GM19452 (cell line): ENCODE results near the gene ITGAV.

Source experiments
- ATAC-seq: cut with Tn5 transposase; IDR thresholded peaks from one replicate; pipeline ENCODE4 v1.9.1; 2021; ENCODE audit not compliant: unreplicated experiment

ITGAV gene

DNA sequence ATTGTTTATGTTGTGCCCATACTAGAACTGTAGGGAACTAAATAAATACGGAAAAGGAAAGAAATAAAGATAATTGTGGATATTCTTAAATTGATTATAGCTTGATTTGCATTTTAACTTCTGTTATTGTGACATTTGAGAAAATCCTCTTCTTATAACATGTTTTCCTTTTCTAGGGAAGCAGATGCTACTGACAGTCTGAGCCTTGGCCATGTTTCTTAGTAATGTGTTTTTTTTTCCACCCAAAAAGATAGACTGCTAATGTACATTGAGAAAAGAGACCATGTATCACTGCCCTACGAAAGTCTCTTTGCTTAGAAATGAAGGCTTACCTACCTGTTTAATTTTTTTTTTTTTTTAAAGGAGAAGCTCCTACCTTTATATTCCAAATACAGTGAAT, 22.2 kb downstream of the ITGAV start:
- no peak for ATAC-seq

DNA sequence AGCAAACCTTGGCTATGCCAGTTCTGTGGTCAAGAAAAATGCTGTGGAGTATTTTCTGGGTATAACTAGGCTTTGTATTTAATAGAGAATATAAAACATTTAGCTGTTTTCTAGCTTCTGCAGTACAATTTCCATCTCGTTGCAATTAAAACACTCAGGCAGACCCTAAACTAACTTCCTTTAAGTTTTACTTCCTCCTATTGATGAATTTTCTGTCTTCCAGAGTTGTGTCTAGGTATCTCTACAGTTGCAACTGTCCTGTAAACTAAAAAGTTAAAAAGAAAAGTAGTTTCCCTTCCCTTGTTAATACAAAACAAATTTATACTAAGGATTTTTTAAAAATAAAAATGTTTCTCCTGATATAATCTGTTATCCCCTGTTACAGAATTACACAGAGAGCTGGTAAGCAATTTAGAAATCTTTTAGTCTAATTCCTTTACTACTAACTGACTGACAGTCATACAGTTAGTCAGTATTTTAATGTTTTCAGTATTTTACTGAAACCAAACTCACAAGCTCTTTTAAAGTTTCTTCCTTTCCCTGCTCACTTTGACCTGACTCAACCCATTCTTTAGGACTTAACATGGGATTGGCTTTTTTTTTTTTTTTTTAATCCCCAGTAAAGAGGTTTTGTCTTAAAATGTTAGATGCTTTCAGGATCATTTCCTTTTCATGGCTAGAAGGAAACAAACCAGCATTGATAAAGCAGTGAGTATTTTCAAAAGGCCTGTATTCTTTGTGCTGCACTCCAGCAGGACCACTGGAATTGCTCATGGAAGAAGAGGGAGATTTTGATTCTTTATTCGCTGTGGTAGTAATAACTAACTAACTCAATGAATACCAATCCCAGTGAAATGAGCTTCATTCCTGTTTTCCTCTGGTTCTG, 22.9 kb downstream of the ITGAV start:
- no peak for ATAC-seq

DNA sequence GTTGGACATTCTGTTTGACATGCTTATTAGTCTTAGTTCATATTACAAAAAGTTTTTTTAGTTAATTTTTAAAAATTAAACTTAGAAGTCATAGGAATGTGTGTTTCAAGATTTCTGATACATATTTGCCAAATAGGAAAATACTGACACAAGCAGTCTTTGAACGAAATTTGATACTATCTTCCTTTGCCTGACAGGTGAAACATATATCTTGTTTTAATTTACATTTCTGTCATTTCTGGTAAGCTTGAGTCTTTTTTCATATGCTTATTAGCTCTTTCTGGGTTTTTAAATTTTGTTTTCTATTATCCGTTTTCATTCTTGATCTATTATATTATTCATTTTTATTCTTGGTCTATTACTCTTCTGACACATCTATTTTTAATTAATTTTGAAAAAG, 24.5 kb downstream of the ITGAV start:
- ATAC-seq = no peak

DNA sequence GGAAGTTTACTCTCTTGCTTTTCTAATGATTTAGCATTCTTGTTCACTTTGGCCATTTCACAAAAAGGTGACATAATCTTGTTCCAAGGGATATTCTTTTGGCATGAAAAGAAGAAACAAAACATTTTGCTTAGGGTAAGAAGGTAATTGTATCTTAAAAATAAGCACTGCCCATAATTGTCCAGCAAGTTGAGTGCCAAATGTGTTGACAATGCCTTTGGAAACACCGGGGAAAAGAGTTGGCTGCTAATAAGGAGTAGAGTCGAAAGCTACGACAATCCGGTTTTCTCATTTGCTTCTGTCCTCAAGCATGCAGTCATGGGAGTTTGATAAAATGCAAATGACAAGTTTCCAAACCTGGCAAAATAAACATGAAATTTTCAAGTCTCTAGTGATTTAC, 27.3 kb downstream of the ITGAV start:
- no peak for ATAC-seq

DNA sequence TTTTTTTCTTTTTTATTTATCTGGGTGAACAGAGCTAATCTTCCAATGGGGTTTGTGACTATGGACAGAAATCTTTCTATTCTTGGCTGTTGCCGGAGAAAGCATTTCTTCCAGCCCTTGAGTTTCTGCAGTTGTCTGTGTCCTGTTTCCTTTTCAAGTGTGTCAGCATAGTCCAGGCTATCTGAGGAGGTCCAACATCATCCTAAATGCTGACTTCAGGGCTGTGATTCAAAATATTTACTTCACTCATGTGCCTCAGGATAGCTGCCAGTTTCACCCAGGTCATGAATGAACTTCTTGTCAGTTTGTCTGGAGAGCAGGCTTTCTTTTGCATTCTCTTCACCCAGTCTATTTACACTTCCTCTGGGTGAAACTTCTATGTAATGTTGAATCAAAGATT, 27.9 kb downstream of the ITGAV start:
- no peak for ATAC-seq

DNA sequence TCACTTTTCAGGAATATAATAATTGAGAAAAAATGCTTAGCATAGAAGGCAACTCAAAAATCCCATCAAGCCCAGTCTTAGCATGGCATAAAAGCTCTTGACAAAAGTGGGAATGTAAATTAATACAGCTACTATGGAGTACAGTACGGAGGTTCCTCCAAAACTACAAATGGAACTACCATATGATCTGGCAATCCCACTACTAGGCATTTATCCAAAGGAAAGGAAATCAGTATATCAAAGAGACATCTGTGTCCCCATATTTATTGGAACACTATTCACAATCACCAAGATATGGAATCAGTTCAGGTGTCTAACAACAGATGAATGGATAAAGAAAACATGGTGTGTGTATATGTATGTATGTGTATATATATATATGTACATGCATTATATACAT, 28.8 kb downstream of the ITGAV start:
- ATAC-seq = no peak

DNA sequence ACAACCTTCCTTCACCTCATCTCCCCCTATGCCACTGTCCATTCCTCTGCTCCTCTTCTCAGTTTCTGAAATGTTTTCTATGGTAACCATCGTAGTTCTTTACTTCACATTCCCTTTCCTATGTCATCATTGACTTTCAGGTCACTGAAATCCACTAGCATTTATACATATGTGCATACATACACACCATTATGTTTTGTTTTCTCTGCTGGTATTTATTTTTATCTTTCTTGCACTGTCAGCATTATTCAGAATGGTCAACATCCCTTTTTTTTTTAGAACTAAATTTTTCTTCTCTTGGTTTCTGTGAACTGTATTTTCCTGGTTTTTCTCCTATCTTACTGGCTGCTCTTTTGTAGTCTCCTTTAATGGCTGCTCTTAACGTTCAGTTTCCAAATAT, 33.2 kb downstream of the ITGAV start:
- no peak for ATAC-seq

DNA sequence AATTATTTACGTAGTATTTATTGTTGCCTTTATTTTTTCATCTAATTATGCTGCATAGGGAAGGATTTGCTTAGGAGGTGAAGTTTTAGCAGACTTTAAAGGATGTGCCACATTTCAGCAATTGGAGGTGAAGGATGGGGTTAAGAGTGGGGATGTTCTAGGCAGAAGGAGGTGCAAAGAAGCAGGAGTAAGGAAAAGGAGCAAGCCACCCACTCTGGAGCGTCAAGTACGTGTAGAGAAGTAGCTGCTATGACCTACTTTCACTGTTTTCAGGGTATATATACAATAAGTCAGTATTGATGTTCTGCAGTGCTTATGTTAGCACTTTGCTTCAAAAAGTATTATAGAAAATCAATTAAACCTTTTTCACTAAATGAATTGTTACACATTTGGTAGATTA, 34.4 kb downstream of the ITGAV start:
- no peak for ATAC-seq

DNA sequence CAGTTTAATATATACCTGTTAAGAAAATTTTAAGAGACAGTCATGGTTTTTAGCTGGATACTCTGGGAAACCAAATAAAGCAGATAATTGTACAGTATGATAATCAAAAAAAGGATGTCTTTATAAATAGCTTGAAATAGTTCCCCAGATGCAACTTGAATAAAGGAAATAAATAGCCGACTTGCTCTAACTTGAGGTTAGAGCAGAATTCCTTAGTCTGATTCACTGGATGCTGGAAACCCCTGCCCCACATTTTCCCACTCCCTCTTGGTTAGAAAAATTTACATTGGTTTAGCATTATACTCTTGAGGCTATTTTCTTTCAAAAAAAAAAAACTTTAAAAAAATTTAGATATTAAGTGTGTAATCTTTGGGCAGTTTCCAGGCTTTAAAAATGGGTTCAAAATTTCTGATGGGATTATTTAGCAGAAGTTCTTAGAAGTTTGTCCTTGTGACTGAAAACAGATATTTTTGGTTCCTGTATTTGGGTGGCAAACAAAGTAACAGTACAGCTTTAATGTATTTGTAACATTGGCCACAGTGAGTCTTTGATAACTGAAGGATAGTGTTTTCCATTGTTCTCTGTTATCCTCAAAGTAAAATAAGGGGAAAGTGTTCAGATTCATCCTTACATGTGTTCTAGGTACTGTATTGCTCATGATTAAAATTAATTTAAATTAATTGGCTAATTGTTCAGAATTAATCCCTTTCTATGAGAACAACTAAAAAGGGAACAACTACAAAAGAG, 39.6 kb downstream of the ITGAV start:
- no peak for ATAC-seq

DNA sequence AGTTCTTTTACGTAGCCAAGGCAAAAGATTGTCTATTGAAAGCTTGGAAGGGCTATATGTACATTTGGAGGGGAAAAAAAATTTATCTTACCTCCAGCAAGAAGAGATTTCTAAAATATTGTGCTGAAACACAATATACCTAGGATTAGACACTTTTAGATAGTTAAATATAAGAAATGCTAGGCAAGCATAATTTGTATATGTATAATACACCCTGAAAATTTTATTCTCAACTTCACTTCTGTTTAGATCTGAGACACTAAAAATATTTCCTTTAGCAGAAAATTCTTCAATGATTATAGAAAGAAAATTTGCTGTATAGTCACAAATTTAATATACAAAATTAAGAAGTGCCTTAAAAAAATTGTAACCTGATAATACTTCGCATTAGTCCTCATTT, 42.6 kb downstream of the ITGAV start:
- no peak for ATAC-seq

DNA sequence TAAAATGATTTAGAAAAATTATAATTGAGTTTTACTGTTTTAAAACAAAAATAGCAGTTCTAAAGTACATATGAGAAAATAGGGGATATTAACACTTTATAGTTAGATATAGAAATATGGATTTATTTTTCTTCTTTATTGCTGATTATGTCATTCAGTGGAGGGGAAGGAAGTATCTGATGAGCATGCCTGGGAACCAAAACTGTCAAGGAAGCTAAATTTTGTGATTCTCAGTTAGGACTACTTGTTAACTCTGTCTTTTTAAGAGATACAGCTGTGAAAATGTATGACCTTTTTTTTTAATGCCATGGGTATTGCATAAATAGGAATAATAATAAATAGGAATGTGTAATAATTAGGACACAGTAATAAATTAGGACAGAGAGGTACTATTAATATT, 44.8 kb downstream of the ITGAV start:
- no peak for ATAC-seq

DNA sequence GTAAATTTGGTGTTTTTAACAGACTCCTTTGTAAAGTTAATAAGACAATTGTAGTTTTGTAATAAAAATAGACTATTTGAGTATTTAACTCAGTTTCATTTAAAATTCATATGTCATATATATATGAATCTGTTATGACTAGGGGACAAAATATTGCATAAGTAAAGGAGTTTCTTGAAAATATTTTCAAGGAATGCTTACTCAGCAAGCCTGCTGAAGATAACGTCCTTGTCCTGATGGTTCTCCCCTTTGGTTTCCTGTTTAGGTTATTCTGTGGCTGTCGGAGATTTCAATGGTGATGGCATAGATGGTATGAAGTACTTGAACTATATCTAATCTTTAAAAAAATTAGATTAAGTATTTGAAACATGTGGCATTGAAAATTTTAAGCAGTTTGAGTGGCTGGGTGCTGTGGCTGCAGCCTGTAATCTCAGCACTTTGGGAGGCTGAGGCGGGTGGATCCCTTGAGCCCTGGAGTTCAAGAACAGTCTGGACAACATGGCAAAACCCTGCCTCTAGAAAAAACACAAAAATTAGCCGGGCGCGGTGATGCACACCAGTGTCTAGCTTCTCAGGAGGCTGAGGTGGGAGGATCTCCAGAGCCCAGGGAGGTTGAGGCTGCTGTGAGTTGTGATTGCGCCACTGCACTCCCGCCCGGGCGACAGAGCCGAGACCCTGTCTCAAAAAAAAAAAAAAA, 47.1 kb downstream of the ITGAV start:
- ATAC-seq = no peak

DNA sequence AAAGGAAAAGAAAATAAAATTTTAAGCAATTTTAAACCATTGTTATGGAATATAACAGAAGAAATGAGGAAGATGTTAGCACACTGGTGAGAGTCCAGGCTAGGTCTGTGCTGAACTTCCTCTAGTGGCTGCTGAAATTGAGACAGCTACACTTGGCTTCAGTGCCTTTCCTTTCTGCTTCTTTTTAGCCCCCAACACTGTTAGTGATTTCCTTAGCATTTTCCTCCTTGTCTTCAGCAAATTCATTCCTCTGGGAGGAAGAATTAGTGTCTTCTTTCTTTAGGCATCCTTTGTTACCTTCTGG, 47.6 kb downstream of the ITGAV start:
- ATAC-seq = no peak

DNA sequence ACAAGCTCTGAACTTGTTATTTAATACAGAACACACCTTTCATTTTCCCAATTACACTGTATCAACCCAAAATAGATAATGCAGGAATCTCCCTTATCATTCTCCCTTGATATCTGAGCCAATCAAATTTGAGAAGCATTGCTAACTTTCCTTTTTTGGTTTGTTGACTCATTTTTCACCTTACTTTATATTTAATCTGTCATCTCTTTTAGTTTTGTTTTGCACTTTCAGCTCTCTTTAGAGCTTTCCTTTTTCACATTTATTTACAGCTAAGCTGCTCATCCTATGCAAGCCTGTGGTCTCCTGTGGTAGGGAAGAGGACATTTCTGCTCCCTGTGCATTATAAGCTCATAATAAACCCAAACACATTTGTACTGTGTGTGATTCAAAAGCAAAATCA, 50.1 kb downstream of the ITGAV start:
- ATAC-seq = peak; percentile 53

DNA sequence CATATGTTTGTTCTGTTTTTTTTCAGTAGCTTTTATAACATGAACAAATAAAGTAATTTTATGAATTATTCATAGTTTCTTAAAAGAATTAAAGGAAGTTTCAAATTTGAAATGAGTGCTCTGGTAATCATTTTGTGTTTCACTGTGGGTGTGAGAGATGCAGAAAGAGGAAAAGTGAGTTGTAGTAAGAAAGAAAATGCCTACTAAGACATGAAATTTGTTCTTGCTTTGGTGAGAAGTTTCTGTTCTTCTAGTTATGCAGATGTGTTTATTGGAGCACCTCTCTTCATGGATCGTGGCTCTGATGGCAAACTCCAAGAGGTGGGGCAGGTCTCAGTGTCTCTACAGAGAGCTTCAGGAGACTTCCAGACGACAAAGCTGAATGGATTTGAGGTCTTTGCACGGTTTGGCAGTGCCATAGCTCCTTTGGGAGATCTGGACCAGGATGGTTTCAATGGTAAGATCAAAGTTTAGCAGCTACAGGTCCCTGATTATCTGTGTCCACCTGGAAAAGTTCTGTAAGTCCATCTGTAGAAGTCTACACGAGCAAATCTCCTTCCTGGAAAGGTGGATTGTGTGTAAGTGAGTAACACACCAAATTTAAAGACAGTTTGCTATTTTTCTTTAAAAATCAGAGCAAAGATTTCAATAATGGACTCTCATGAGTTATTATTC, 51.4 kb downstream of the ITGAV start:
- peak; percentile 31 for ATAC-seq

DNA sequence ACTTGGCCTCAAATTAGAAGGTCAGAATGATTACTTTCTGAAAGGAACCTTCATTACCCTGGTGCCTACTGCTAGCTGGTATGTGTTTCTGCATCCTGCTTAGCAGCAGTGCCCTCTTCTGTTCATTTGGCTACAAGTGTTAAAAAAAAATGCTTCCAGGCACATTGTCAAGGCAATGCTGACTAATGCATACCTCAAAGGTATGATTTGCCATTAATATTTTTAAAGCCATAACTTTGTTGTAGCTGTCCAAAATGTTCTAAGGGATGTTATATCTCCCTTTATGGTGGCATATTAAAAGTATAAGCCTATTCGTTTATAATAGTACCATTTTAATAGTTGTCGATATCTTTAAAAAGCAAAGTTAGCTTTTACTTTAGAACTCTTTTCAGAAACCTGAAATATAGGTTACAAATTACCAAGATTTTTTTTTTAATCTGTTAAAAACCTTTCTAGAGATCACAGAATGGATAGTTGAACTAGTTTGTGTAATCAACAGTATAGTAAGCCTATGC, 52.0 kb downstream of the ITGAV start:
- ATAC-seq = peak; percentile 82

DNA sequence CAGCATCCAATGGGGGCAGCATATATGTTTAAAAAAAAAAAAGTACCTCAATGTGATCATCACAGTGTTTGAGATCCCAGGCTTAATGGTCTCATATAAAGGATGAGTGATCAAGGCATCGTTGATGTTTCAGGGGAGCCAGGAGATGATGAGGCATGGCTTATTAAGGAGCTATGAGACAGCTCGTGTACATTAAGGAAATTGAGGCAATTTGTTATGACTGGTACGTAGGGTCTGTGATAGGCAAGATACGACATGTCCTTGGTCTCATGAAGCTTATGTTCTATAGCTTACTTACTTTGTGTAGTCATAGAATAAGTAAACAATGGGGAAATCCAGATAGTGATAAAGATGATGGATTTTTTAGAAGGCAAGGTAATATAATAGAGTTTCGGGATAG, 54.9 kb downstream of the ITGAV start:
- ATAC-seq = no peak

DNA sequence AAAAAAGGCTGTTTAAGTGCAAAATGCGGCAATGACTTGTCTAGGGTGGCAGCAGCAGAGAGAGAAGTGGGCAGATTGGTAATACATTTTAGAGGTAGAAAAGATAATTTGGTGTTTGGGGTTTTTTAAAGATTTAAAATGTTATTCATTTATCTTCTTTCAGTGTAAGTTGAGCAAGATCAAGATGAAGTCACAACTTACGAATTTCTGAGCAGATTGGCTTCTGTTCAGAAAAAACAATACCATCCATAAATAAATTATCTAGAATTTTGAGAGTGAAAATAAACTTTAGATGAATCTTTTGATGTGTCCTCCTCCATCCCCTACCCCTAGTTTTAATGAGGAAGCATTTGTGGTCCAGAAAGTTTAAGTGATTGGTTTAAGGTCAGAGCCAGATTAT, 56.1 kb downstream of the ITGAV start:
- no peak for ATAC-seq

DNA sequence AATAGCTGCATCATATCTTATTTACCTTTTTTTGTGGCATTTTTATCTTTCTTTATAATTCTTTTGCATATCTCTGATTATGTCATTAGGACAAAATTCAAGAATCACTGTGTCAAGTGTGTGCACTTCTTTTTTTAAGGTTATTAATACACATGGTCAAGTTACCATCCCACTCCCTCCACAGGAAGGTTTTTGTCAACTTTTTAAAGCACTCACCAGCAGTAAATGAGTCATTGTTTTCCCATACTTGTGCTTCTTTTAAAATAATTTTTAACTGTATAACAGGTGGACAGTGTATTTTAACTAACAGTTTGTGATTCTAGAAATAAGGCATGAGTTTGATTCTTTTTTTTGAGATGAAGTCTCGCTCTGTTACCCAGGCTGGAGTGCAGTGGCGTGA, 58.3 kb downstream of the ITGAV start:
- no peak for ATAC-seq

DNA sequence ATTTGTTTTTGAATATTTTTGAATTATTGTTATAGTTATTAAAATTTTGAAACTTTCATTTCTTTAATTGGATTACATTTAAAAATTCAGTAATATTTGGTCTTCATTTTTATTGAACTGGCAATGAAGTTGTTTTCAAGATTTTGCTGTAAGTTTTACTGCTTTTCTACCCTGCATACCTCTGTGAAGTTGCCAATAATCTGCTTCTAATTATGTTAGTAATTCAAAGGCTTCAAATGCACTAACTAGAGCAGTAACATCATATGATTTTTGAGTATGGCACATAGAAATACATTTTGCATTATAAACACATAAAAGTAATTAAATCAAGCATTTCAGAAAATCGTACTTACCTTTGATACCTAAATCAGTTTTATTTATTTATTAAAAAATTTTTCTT, 63.7 kb downstream of the ITGAV start:
- no peak for ATAC-seq

DNA sequence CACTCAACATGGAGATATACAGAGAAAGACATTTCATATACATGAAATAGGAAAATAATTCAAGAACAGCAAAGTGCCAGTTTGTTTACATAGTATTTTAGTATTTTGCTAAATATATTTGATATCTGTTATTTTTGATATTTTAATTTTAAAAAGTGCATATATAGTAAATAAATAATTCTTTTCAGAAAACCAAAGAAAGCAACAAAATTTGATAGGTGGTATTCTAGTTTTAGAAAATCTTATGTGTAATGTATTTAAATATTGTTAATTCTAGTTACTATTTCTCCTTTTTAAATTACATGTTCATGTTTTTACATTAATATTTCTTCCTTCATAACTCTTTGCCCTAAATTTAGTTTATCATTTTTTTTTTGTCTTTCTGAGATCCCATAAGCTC, 69.5 kb downstream of the ITGAV start:
- no peak for ATAC-seq
